Bone marrow (tissue), 2 donors: Measurements from ENCODE around the gene LGR4.

ENCODE experiments used
- DNase-seq, 2 donors: peaks; one replicate each; lab custom pipeline; 2025; lab: John Stamatoyannopoulos, UW

Gene LGR4

DNA sequence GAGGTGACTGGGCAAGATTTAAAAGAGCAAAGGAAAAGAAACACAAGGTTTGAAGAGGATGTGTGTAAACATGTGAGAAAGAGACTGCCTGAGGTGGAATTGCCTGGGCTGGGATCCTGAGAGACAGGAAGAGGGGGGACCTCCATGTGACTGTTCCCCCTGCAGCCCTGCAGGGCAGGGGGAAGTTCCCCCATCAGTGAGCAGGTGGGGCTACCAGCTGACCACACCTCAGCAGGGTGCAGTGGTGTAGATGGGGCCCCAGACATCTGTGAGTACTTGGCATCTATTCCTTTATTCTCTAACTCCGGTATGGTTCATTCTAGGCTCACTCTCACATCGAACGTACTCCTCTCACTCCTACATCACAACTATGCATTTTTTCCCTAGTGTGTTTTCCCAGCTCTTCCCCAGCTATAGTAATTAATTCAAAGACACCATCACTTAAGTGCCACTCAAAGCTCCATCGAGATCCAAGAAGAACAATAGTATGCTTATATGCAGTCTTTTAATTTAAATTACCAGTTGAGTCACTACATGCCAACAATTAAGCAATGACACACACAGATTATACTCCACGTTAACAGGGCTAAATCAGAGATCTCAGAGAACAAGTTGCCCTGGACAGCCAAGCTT is 42.7 kb downstream of the LGR4 start:
- no peak for DNase-seq

GRCh38 chr11:27427183-27427980 is 45.2 kb downstream of the LGR4 start:
- no peak for DNase-seq

DNA sequence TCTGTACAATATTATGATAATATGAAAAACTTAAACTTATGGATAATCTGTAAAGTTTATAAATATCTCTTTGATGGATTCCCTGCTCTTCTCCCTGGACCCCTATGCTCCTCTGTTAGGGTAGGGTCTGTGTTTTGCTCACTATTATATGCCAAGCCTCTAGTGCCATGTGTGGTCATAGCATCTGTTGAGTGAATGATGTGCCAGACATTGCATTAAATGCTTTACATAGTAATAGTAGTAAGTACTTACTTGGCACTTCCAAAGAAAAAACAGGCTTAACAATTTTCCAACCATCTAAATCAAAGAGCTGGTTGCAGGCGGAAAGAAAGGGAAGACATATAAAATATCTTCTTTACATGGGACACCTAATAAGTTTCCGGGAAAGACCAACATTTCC is 46.8 kb downstream of the LGR4 start:
- DNase-seq = no peak

GRCh38 chr11:27423125-27423524 is 49.5 kb downstream of the LGR4 start:
- DNase-seq = no peak

- DNase-seq = no peak
These were observed 50.6 kb downstream of the LGR4 start for GRCh38 chr11:27421819-27422494.

DNA sequence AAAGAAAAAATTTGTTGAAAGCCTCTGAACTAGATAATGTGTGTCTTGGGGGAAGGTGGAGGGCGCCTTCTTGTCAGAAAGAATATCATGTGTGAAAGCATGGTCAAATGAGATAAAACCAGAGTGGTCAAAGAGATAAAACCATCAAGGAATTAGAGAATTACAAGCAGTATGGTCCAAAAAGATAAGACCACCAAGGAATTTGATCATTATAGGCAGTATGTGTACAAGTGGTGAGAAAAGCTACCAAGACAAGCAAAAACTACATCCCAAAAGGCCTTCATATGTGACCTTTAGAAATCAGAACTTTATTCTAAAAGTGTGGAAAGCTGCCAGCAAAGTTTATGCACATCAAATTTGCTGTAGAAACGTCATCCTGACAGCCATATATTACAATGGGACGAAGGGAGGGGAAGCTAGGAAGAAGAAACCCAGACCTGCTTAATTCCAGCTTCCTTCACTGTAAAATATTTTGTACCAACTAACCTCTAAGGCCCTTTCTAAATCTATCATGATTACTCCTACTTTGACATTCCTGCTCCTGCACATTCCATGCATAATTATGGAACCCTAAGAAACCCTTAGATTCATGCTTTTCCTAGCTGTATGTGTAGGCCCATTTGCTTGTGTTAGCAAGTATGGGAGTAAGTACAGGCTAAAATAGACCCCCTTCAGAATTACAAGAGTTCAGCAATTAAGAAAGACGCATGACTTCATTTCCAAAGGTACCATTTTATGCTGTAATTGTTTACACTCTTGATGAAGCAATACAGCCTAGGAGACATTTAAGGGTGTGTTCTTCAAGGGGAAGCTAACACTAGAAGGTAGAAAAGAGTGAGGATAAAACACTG is 51.6 kb downstream of the LGR4 start:
- DNase-seq = no peak

GRCh38 chr11:27420217-27420616 is 52.4 kb downstream of the LGR4 start:
- DNase-seq = no peak

GRCh38 chr11:27418356-27418755 is 54.2 kb downstream of the LGR4 start:
- no peak for DNase-seq

GRCh38 chr11:27416568-27417176 is 55.9 kb downstream of the LGR4 start:
- DNase-seq = no peak

DNA sequence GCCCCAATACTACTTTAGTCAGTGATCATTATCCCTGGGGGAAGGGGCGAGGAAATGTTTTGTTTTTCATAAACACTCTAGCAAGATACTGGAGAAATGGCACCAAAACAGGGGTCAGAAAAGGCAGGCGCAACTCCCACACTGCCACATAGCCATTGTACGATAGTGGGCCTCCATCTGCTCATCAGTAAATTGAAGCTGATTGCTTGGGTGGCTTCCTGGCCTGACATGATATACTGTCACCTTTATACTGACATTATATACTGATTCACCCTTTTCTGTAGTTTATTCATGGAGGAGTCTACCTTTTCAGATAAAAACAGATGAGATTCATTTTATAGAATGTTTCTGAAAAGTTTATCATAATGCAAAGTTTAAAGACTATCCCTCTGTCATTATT is 57.9 kb downstream of the LGR4 start:
- no peak for DNase-seq

- DNase-seq = no peak
These were observed 59.4 kb downstream of the LGR4 start for GRCh38 chr11:27413218-27413617.

- DNase-seq = no peak
These were observed 60.3 kb downstream of the LGR4 start for GRCh38 chr11:27412192-27412691.

GRCh38 chr11:27411328-27411727 is 61.3 kb downstream of the LGR4 start:
- no peak for DNase-seq

DNA sequence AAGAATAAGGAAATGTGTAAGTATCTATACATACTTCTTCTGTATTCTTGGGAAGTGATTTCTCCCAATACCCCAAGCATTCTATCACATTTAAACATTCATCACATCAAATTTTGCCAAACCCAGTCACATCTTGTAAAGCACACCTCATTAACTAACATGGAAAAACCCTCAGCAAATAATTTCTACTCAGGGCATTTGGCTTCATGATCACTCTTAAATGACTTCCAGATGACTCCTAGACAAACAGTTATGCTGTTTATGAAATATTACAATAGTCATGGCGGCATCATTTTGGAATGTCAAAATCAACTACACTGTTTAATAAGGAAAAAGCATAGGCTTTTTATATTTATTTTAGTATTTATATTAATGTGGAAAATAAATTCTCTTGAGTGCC is 62.3 kb downstream of the LGR4 start:
- no peak for DNase-seq

- DNase-seq = no peak
These were observed 62.8 kb downstream of the LGR4 start for GRCh38 chr11:27409742-27410141.

GRCh38 chr11:27409049-27409448 is 63.5 kb downstream of the LGR4 start:
- DNase-seq = no peak

DNA sequence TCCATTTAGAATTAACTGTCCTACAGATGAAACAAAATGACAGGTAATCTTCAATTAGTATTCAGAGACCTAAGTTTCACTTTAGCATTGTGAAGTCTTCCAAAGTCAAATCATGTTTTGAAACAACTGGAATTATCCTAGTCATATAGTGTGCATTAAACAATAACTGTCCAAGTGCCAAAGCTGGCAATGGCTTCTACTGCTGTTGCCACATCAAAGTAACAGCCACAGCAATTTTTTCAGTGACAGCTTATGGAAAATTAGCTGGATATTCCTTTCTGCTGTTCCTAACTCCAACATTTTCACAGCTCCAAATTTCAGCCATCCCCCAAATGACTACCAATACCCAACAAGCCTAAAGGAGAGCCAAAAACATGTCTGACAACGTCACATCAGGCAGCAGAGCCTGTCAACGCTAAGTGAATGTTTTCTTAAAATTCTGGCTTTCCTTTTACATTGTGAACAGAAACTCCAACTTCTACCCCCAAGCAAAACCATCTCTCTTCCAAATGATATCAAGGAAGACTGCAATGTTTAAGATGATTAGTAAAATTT is 64.3 kb downstream of the LGR4 start:
- DNase-seq = no peak

DNA sequence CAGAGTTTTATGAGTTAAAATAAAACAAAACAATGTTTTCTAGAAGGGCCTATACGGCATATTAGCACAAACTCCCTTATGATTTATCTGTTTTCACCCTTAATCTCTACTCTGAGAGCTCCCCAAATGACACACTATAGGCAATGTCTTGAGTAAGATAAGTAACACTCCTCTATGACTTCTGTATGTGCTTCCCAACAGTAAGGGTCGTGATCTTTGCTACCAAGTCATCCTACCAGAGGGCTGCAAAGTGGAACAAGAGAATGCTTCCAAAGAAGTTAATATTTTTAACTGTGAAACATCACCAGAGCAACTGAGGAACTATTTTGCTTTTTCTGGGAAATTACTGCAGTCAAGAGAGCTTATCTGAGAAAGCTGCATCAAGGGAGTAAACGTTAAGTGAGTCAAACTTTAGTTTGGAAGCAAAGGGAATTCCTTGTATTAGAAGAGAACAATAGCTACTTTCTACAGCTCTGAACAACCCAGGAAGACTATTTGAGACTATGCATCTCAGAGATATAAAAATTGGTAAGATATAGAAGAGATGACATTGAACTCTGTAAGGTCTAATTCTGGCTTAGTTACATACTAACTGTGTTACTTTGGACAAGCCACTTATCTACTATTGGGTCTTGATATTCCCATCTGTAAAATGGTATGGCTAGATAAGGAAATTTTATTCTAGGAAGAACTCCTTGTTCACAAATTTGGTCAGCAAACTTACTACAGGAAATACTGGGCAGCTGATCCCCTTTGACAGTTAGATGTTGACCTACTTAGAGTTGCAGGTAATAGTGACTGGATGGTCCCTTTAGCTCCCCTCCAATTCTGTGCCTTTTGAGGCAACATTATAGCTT is 65.9 kb downstream of the LGR4 start:
- no peak for DNase-seq

- no peak for DNase-seq
These were observed 67.5 kb downstream of the LGR4 start for GRCh38 chr11:27405134-27405533.

DNA sequence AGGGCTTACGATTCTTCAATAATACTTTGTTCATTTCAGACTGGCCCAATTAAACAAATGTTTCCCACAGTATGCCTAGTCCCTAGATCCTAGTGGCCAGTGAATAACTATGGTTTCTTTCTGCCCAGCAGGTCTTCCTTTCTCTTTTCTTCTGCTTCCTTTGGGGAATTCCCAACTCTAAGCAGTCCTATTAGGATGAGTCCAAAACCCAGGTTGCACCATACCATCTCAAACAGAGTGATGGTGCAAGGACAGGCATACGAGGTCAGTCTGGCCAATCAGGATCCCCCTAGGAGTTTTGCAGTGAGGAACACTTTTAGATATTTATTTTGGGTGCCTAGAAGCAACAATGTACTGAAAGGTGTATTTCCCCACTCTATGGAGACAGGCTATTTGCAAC is 68.2 kb downstream of the LGR4 start:
- no peak for DNase-seq
